ENCODE data around the gene DIP2C. TPM values are rescaled to one million over a fixed set of nuclear protein-coding genes. Genes with fewer than 3 reads are reported as not detected.
"Not testable (repeated sequence)": the region's sequence is repeated elsewhere in the genome, so short reads cannot be mapped to it uniquely, and the experiment has no call there.

The DIP2C gene
- total RNA-seq, 1 donor from 2014 or later: 1.6 TPM

GRCh38 chr10:619710-620109, 69.8 kb downstream of the DIP2C start:
- DNase-seq (ENCODE audit: low spot score): no peak
- intact Hi-C loops (cut with micrococcal nuclease): no loop called here
- Mint-ChIP-seq H3K4me3 (ENCODE audit: low read depth) (no peak overlapping the region), H3K27ac (no peak overlapping the region), H3K27me3 (ENCODE audit: low read depth) (peaks cover 12% of the 10 kb centered on the region), H3K9me3 (no peaks in the 10 kb centered on the region), H3K4me1 (ENCODE audit: low read depth) (no peaks in the 10 kb centered on the region), H3K36me3 (ENCODE audit: low read depth) (no peaks in the 10 kb centered on the region)

GRCh38 chr10:618229-618989, 71.1 kb downstream of the DIP2C start:
- no peak for DNase-seq (ENCODE audit: low spot score)
- Mint-ChIP-seq H3K4me1 (ENCODE audit: low read depth) (no peaks in the 10 kb centered on the region), H3K9me3 (no peaks in the 10 kb centered on the region), H3K36me3 (ENCODE audit: low read depth) (no peaks in the 10 kb centered on the region), H3K4me3 (ENCODE audit: low read depth) (no peak overlapping the region), H3K27me3 (ENCODE audit: low read depth) (peaks cover 12% of the 10 kb centered on the region), H3K27ac (no peak overlapping the region)
- intact Hi-C loops (cut with micrococcal nuclease): no loop called here

GRCh38 chr10:617471-617870, 72.0 kb downstream of the DIP2C start:
- intact Hi-C loops (cut with micrococcal nuclease): no loop called here
- H3K36me3 Mint-ChIP-seq (ENCODE audit: low read depth): no peaks in the 10 kb centered on the region
- peaks cover 12% of the 10 kb centered on the region for H3K27me3 Mint-ChIP-seq (ENCODE audit: low read depth)
- no peak overlapping the region for H3K27ac Mint-ChIP-seq
- no peak for DNase-seq (ENCODE audit: low spot score)
- H3K4me3 Mint-ChIP-seq (ENCODE audit: low read depth): no peak overlapping the region
- no peaks in the 10 kb centered on the region for H3K4me1 Mint-ChIP-seq (ENCODE audit: low read depth)
- H3K9me3 Mint-ChIP-seq: no peaks in the 10 kb centered on the region

- Mint-ChIP-seq H3K9me3 (peaks cover 8% of the 10 kb centered on the region), H3K27me3 (ENCODE audit: low read depth) (peaks cover 10% of the 10 kb centered on the region), H3K4me1 (ENCODE audit: low read depth) (peaks cover 2% of the 10 kb centered on the region), H3K36me3 (ENCODE audit: low read depth) (no peaks in the 10 kb centered on the region), H3K4me3 (ENCODE audit: low read depth) (no peak overlapping the region), H3K27ac (no peak overlapping the region)
- DNase-seq (ENCODE audit: low spot score): no peak
- intact Hi-C loops (cut with micrococcal nuclease): no loop called here
These were observed 73.8 kb downstream of the DIP2C start for GRCh38 chr10:615583-616152.

GRCh38 chr10:614790-615582, 74.5 kb downstream of the DIP2C start:
- Mint-ChIP-seq H3K4me3 (ENCODE audit: low read depth) (no peak overlapping the region), H3K27ac (no peak overlapping the region), H3K27me3 (ENCODE audit: low read depth) (peaks cover 4% of the 10 kb centered on the region), H3K4me1 (ENCODE audit: low read depth) (peaks cover 2% of the 10 kb centered on the region), H3K9me3 (peaks cover 13% of the 10 kb centered on the region), H3K36me3 (ENCODE audit: low read depth) (no peaks in the 10 kb centered on the region)
- DNase-seq (ENCODE audit: low spot score): no peak
- intact Hi-C loops (cut with micrococcal nuclease): no loop called here

- Mint-ChIP-seq H3K27ac (no peak overlapping the region), H3K9me3 (peaks cover 16% of the 10 kb centered on the region), H3K27me3 (ENCODE audit: low read depth) (peaks cover 2% of the 10 kb centered on the region), H3K4me1 (ENCODE audit: low read depth) (peaks cover 2% of the 10 kb centered on the region), H3K36me3 (ENCODE audit: low read depth) (no peaks in the 10 kb centered on the region), H3K4me3 (ENCODE audit: low read depth) (no peak overlapping the region)
- intact Hi-C loops (cut with micrococcal nuclease): no loop called here
- DNase-seq (ENCODE audit: low spot score): no peak
These were observed 75.2 kb downstream of the DIP2C start for GRCh38 chr10:614139-614711.

GRCh38 chr10:613271-614138, 76.0 kb downstream of the DIP2C start:
- Mint-ChIP-seq H3K27ac (no peak overlapping the region), H3K4me3 (ENCODE audit: low read depth) (no peak overlapping the region), H3K36me3 (ENCODE audit: low read depth) (no peaks in the 10 kb centered on the region), H3K4me1 (ENCODE audit: low read depth) (peaks cover 7% of the 10 kb centered on the region), H3K27me3 (ENCODE audit: low read depth) (peaks cover 2% of the 10 kb centered on the region), H3K9me3 (peaks cover 16% of the 10 kb centered on the region)
- DNase-seq (ENCODE audit: low spot score): no peak
- intact Hi-C loops (cut with micrococcal nuclease): no loop called here

- Mint-ChIP-seq H3K4me3 (ENCODE audit: low read depth) (no peak overlapping the region), H3K9me3 (peaks cover 16% of the 10 kb centered on the region), H3K4me1 (ENCODE audit: low read depth) (peaks cover 7% of the 10 kb centered on the region), H3K27me3 (ENCODE audit: low read depth) (peaks cover 2% of the 10 kb centered on the region), H3K27ac (no peak overlapping the region), H3K36me3 (ENCODE audit: low read depth) (no peaks in the 10 kb centered on the region)
- intact Hi-C loops (cut with micrococcal nuclease): no loop called here
- DNase-seq (ENCODE audit: low spot score): no peak
These were observed 76.8 kb downstream of the DIP2C start for GRCh38 chr10:612696-613095.

GRCh38 chr10:610642-611305, 78.7 kb downstream of the DIP2C start:
- not testable (repeated sequence) for H3K4me1 Mint-ChIP-seq (ENCODE audit: low read depth); H3K36me3 Mint-ChIP-seq (ENCODE audit: low read depth)

GRCh38 chr10:609868-610545, 79.5 kb downstream of the DIP2C start:
- H3K36me3 Mint-ChIP-seq (ENCODE audit: low read depth): no peaks in the 10 kb centered on the region
- peaks cover 7% of the 10 kb centered on the region for H3K4me1 Mint-ChIP-seq (ENCODE audit: low read depth)
- intact Hi-C loops (cut with micrococcal nuclease): no loop called here
- no peak for DNase-seq (ENCODE audit: low spot score)
- H3K4me3 Mint-ChIP-seq (ENCODE audit: low read depth): no peak overlapping the region
- H3K9me3 Mint-ChIP-seq: peaks cover 16% of the 10 kb centered on the region
- no peak overlapping the region for H3K27ac Mint-ChIP-seq
- H3K27me3 Mint-ChIP-seq (ENCODE audit: low read depth): peaks cover 2% of the 10 kb centered on the region

More at GRCh38 chr10:610642-611305, 78.7 kb downstream of the DIP2C start:
- intact Hi-C loops (cut with micrococcal nuclease); H3K4me3 Mint-ChIP-seq (ENCODE audit: low read depth); H3K27ac Mint-ChIP-seq; DNase-seq (ENCODE audit: low spot score); H3K27me3 Mint-ChIP-seq (ENCODE audit: low read depth): not testable (repeated sequence)
- H3K9me3 Mint-ChIP-seq: peaks cover 16% of the 10 kb centered on the region

- no peaks in the 10 kb centered on the region for H3K36me3 Mint-ChIP-seq (ENCODE audit: low read depth)
- intact Hi-C loops (cut with micrococcal nuclease): no loop called here
- no peak overlapping the region for H3K4me3 Mint-ChIP-seq (ENCODE audit: low read depth)
- peaks cover 2% of the 10 kb centered on the region for H3K27me3 Mint-ChIP-seq (ENCODE audit: low read depth)
- peaks cover 16% of the 10 kb centered on the region for H3K9me3 Mint-ChIP-seq
- H3K4me1 Mint-ChIP-seq (ENCODE audit: low read depth): peaks cover 7% of the 10 kb centered on the region
- no peak overlapping the region for H3K27ac Mint-ChIP-seq
- no peak for DNase-seq (ENCODE audit: low spot score)
These were observed 80.2 kb downstream of the DIP2C start for GRCh38 chr10:609262-609658.
